Keratinocyte (primary cell): ENCODE measurements around the gene DNAAF8. TPM values are rescaled to one million over a fixed set of nuclear protein-coding genes. Genes with fewer than 3 reads are reported as not detected.

ENCODE experiments used
- DNase-seq: peaks from one replicate; pipeline ENCODE4 v3.0.0-alpha.2; 2011; ENCODE audit warnings: low read depth, missing footprints, low spot score
- FAIRE-seq: peaks from 2 replicates; lab custom pipeline; 2011; peaks lifted over from hg19 to GRCh38; lab: Jason Lieb, UNC
- H2AFZ ChIP-seq: 2 replicates; pipeline ENCODE4 v1.6.0; 2012; ENCODE audit warnings: low read length, control low read depth, inconsistent platforms; ENCODE audit not compliant: control insufficient read depth
- H3K27ac ChIP-seq: 2 replicates; pipeline ENCODE4 v1.5.1; 2011; ENCODE audit warnings: low read length; ENCODE audit not compliant: control insufficient read depth, insufficient read depth
- H3K27me3 ChIP-seq: 3 replicates; pipeline ENCODE4 v1.6.0; 2011; ENCODE audit warnings: low read length; ENCODE audit not compliant: control insufficient read depth, insufficient read depth; ENCODE audit errors: extremely low read depth
- H3K36me3 ChIP-seq, 2 experiments: 2 replicates in 1 of 2; 3 replicates in 1 of 2; pipeline ENCODE4 v1.5.1; 2011; ENCODE audit warnings: low read length in 2 of 2, mild to moderate bottlenecking in 1 of 2; ENCODE audit not compliant: control insufficient read depth in 2 of 2, insufficient read depth in 2 of 2; ENCODE audit errors: extremely low read depth in 1 of 2
- H3K4me1 ChIP-seq: 3 replicates; pipeline ENCODE4 v1.5.1; 2011; ENCODE audit warnings: low read length; ENCODE audit not compliant: control insufficient read depth, insufficient read depth; ENCODE audit errors: extremely low read depth
- H3K4me2 ChIP-seq: 3 replicates; pipeline ENCODE4 v1.6.0; 2011; ENCODE audit warnings: low read depth, low read length; ENCODE audit not compliant: control insufficient read depth, insufficient read depth; ENCODE audit errors: extremely low read depth
- H3K4me3 ChIP-seq, 3 experiments: fragments of 200-600 bp in 1 of 3; sonication (generic) in 1 of 3; 2 replicates in 2 of 3; 3 replicates in 1 of 3; pipeline ENCODE4 v1.5.1; 2011 to 2016; ENCODE audit warnings: low read length in 3 of 3, mild to moderate bottlenecking in 3 of 3, control low read depth in 2 of 3, inconsistent platforms in 1 of 3, low read depth in 1 of 3, mixed read lengths in 1 of 3, mixed run types in 1 of 3, moderate library complexity in 1 of 3; ENCODE audit not compliant: control insufficient read depth in 2 of 3, insufficient read depth in 2 of 3; ENCODE audit errors: extremely low read depth in 1 of 3
- H3K79me2 ChIP-seq: 2 replicates; pipeline ENCODE4 v1.6.0; 2012; ENCODE audit warnings: low read length; ENCODE audit not compliant: control insufficient read depth, insufficient read depth
- H3K9ac ChIP-seq: 3 replicates; pipeline ENCODE4 v1.6.0; 2011; ENCODE audit warnings: low read length; ENCODE audit not compliant: control insufficient read depth, insufficient read depth; ENCODE audit errors: extremely low read depth
- H3K9me1 ChIP-seq: 3 replicates; pipeline ENCODE4 v1.6.0; 2011; ENCODE audit warnings: low read length; ENCODE audit not compliant: control insufficient read depth, insufficient read depth; ENCODE audit errors: extremely low read depth
- H3K9me3 ChIP-seq: 2 replicates; pipeline ENCODE4 v1.5.1; 2012; ENCODE audit warnings: low read depth, low read length; ENCODE audit not compliant: control insufficient read depth
- H4K20me1 ChIP-seq: 3 replicates; pipeline ENCODE4 v1.6.0; 2011; ENCODE audit warnings: low read length; ENCODE audit not compliant: control insufficient read depth, insufficient read depth; ENCODE audit errors: extremely low read depth
- CTCF ChIP-seq, 3 experiments: IDR thresholded peaks in 1 of 3; conservative IDR thresholded peaks in 1 of 3; optimal IDR thresholded peaks in 1 of 3; 2 replicates in 2 of 3; 3 replicates in 1 of 3; pipeline versions ENCODE3 to v1.5.1; 2011; ENCODE audit warnings: low read length in 3 of 3, mild to moderate bottlenecking in 3 of 3, moderate library complexity in 2 of 3, control low read depth in 1 of 3, inconsistent platforms in 1 of 3; ENCODE audit not compliant: insufficient read depth in 2 of 3; ENCODE audit errors: extremely low read depth in 1 of 3
- EZH2 ChIP-seq: IDR thresholded peaks from one replicate; pipeline ENCODE4 v1.6.1; 2012; ENCODE audit warnings: inconsistent platforms, mild to moderate bottlenecking, low read length, moderate library complexity
- dilution Hi-C: fragments of 300-500 bp; cut with MboI; formaldehyde crosslinking; loops from one replicate; pipeline ENCODE4 v1.7.0; 2020; ENCODE audit warnings: low sequenced_read_pairs; ENCODE audit not compliant: extremely low pct_ligation_motif_present
- polyA plus RNA-seq, 5 experiments: library from polyadenylated mRNA; depleted of rRNA in 3 of 5; stranded (reverse) in 3 of 5; stranded (forward) in 1 of 5; unstranded in 1 of 5; fragments of >200 nt; gene quantifications; 1 replicate in 1 of 5; 2 replicates in 3 of 5; 3 replicates in 1 of 5; pipeline versions ENCODE4 v1.2.1 to v1.2.3, GENCODE V29; 2011 to 2012; ENCODE audit warnings: missing spikeins in 2 of 5, low read depth in 1 of 5, low replicate concordance in 1 of 5

The DNAAF8 gene
- polyA plus RNA-seq, 1 donor (not counting 4 experiments of a cell fraction or from before 2014, with no cell fraction given) = 0.26 TPM

- no peak overlapping the region for H2AFZ ChIP-seq
- H3K27me3 ChIP-seq = no peaks in the 10 kb centered on the region
- DNase-seq = no peak
- no peak overlapping the region for H3K4me2 ChIP-seq
- peaks cover 23 to 37% of the 10 kb centered on the region in 2 experiments for H3K36me3 ChIP-seq
- H3K4me3 ChIP-seq = no peak overlapping the region
- no peaks in the 10 kb centered on the region for H3K9me1 ChIP-seq
- dilution Hi-C loops = no loop called here
- H3K27ac ChIP-seq = no peak overlapping the region
- peaks cover 21% of the 10 kb centered on the region for H3K79me2 ChIP-seq
- H3K9me3 ChIP-seq = no peaks in the 10 kb centered on the region
- H3K9ac ChIP-seq = no peak overlapping the region
- FAIRE-seq = no peak
- H4K20me1 ChIP-seq = no peaks in the 10 kb centered on the region
- TF ChIP-seq CTCF (optimal IDR thresholded peaks at IDR 0.05 in 1 of 3, IDR thresholded peaks at IDR 0.05 in 1 of 3, conservative IDR thresholded peaks at IDR 0.05 in 1 of 3; ENCODE audit: extremely low read depth in 1 of 3, insufficient read depth in 2 of 3, low read length in 3 of 3) (no peak), EZH2 (no peak)
- H3K4me1 ChIP-seq = peaks cover 8% of the 10 kb centered on the region
These were observed 27.9 kb downstream of the DNAAF8 start for GRCh38 chr16:4762205-4762604.

GRCh38 chr16:4763791-4764190, 29.5 kb downstream of the DNAAF8 start:
- DNase-seq (no peak), FAIRE-seq (no peak)
- H3K9me3 ChIP-seq = no peaks in the 10 kb centered on the region
- peaks cover 23 to 32% of the 10 kb centered on the region in 2 experiments for H3K36me3 ChIP-seq
- TF ChIP-seq EZH2 (no peak), CTCF (optimal IDR thresholded peaks at IDR 0.05 in 1 of 3, IDR thresholded peaks at IDR 0.05 in 1 of 3, conservative IDR thresholded peaks at IDR 0.05 in 1 of 3; ENCODE audit: extremely low read depth in 1 of 3, insufficient read depth in 2 of 3, low read length in 3 of 3) (no peak)
- no peaks in the 10 kb centered on the region for H4K20me1 ChIP-seq
- dilution Hi-C loops = no loop called here
- no peak overlapping the region for H3K27ac ChIP-seq
- no peaks in the 10 kb centered on the region for H3K27me3 ChIP-seq
- H3K9me1 ChIP-seq = no peaks in the 10 kb centered on the region
- H3K4me3 ChIP-seq = no peak overlapping the region
- peaks cover 21% of the 10 kb centered on the region for H3K79me2 ChIP-seq
- no peak overlapping the region for H2AFZ ChIP-seq
- H3K4me1 ChIP-seq = peaks cover 11% of the 10 kb centered on the region
- H3K9ac ChIP-seq = no peak overlapping the region
- no peak overlapping the region for H3K4me2 ChIP-seq
